Adrenal gland (tissue), 5 donors: ENCODE results near the gene EDEM3.

ENCODE experiments used
- POLR2A ChIP-seq, 2 donors: fragments of 450-650 bp; IDR thresholded peaks; one replicate each; pipeline ENCODE4 v1.6.1; 2017; ENCODE audit warnings: antibody characterized with exemption in 2 of 2, mild to moderate bottlenecking in 2 of 2, moderate library complexity in 1 of 2
- TF ChIP-seq, protein P1 (sequence below), 6 experiments: fragments of 450-650 bp in 4 of 6; fragments of 200-600 bp in 2 of 6; sonication (generic) in 1 of 6; IDR thresholded peaks; 1 replicate in 5 of 6; 2 replicates in 1 of 6; pipeline versions ENCODE4 v1.5.1 to v1.8.0; 2016 to 2021; ENCODE audit warnings: antibody characterized with exemption in 6 of 6, mild to moderate bottlenecking in 2 of 6, moderate library complexity in 1 of 6
- donor health status: DM: no; HTN: no; CAD: no.

DNA sequence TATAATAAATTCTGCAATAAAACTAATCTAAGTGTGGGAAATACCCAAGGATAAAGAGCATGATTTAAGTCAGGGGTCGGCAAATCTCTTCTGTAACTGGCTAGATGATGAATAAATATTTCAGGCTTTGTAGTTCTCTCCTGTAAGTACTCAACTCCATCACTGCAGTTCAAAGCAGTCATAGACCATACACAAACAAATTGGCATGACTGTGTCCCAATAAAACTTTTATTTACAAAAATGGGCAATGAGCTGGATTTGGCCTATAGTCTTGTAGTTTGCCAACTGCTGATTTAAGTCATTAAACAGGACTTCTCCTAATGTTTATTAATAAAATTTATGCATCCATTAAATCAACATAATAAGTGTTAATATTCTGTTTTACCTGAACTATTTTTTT, 49.4 kb downstream of the EDEM3 start:
- TF ChIP-seq, protein P1, sequence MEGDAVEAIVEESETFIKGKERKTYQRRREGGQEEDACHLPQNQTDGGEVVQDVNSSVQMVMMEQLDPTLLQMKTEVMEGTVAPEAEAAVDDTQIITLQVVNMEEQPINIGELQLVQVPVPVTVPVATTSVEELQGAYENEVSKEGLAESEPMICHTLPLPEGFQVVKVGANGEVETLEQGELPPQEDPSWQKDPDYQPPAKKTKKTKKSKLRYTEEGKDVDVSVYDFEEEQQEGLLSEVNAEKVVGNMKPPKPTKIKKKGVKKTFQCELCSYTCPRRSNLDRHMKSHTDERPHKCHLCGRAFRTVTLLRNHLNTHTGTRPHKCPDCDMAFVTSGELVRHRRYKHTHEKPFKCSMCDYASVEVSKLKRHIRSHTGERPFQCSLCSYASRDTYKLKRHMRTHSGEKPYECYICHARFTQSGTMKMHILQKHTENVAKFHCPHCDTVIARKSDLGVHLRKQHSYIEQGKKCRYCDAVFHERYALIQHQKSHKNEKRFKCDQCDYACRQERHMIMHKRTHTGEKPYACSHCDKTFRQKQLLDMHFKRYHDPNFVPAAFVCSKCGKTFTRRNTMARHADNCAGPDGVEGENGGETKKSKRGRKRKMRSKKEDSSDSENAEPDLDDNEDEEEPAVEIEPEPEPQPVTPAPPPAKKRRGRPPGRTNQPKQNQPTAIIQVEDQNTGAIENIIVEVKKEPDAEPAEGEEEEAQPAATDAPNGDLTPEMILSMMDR (IDR thresholded peaks at IDR 0.05), result no peak
- TF ChIP-seq POLR2A (IDR thresholded peaks at IDR 0.05), result no peak
